ENCODE data around the gene RPL32. TPM values are rescaled to one million over a fixed set of nuclear protein-coding genes. Genes with fewer than 3 reads are reported as not detected.
A peak's percentile ranks its signal among the peaks of the same experiment; 100 is the strongest.

Gene RPL32
- total and polyA plus RNA-seq, 9 of the 15 experiments (the other 6 are each of a cell fraction or from before 2014, with no cell fraction given) = 2,738 to 6,200 (median 4,286) TPM

DNA sequence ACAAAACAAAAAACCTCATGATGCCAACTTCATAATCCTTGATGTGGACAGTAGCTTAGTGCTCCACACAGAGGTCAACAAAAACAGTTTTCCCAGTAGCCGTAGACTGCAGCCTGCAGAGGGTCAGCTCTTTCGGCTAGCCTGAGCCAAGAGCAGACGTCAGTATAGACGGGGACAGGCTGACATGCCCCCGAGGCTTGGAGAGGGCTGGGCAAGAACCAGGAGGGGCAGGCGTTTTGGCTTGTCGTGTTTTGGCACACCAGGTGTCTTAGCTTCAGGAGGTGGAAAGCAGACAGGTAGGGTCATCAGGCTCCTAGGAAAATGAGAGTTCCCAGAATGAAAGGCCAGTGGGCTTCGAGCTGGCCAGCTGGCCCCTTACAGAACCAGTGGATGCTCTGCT is 23.1 kb downstream of the RPL32 start:
- in situ Hi-C loops (cut with MboI) = no loop called here
- no peak for ATAC-seq
- no peak for TF ChIP-seq RBM25 (IDR thresholded peaks at IDR 0.05; ENCODE audit: low read depth, low read length, severe bottlenecking)
- H2AFZ ChIP-seq (ENCODE audit: low read depth, low read length) = no peak overlapping the region
- no peak overlapping the region for H3K4me3 ChIP-seq
- BruUV-seq (replicated peaks) = no TSS peak
- no peak overlapping the region for H3K9ac ChIP-seq (ENCODE audit: insufficient read depth in 1 of 2, low read depth in 2 of 2, low read length in 2 of 2)
- H3K4me1 ChIP-seq (replicated peaks in 1 of 2; ENCODE audit: control insufficient read depth in 2 of 2, insufficient read depth in 2 of 2, low read length in 2 of 2) = peaks cover 2 to 19% of the 10 kb centered on the region in 2 experiments; a peak in 2 of 5 replicates
- H3K9me1 ChIP-seq (ENCODE audit: control insufficient read depth, insufficient read depth, low read length) = no peaks in the 10 kb centered on the region
- no peak overlapping the region for H3K27ac ChIP-seq (ENCODE audit: extremely low read depth, low read depth, low read length)
- DNase-seq (ENCODE audit: extremely low read depth in 1 of 4, low spot score in 3 of 4) = no peak
- H3K9me3 ChIP-seq (replicated peaks; ENCODE audit: control insufficient read depth, insufficient read depth, low read depth, low read length) = no peaks in the 10 kb centered on the region
- H3K79me2 ChIP-seq (ENCODE audit: control insufficient read depth, insufficient read depth, low read length) = no peaks in the 10 kb centered on the region
- H3K36me3 ChIP-seq (ENCODE audit: control insufficient read depth, insufficient read depth, low read length) = peaks cover 56% of the 10 kb centered on the region; the same call in 1 of the 3 replicates
- ChIA-PET POLR2A (interaction anchor here (0.5 to 6.0 kb wide), 6 partner anchors 9 to 133 kb away, joined by 3 to 61 read pairs (median 6); no protein-coding TSS in a partner anchor), CTCF (ENCODE audit: low intra/inter-chr PET ratio) (no interaction called here)
- FAIRE-seq = no peak
- no peaks in the 10 kb centered on the region for H3K27me3 ChIP-seq (ENCODE audit: control insufficient read depth in 2 of 2, insufficient read depth in 2 of 2, low read length in 2 of 2)
- H3K4me2 ChIP-seq (ENCODE audit: insufficient read depth, low read length) = no peak overlapping the region
- 66% methylated on average over 8 of the region's 8 CpGs for WGBS (ENCODE audit: insufficient coverage, low coverage, missing lambda C conversion rate)
- no peaks in the 10 kb centered on the region; the same call in 1 of the 2 replicates for H4K20me1 ChIP-seq (replicated peaks; ENCODE audit: control insufficient read depth, insufficient read depth, low read length)
- intact Hi-C loops (cut with micrococcal nuclease) = no loop called here

DNA sequence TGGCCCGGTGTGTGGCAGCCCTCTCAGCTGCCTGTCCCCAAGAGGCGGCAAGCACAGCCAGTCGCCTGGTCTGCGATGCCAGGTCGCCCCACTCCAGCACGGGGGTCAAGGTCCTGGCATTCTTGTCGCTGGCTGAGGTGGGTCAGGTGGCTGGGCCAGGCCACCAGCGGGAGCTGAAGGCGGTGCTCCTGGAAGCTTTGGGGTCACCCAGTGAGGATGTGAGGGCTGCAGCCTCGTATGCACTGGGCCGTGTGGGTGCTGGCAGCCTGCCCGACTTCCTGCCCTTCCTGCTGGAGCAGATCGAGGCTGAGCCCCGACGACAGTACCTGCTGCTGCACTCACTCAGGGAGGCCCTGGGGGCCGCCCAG is 24.0 kb downstream of the RPL32 start:
- BruUV-seq (replicated peaks) = no TSS peak
- CTCF ChIA-PET (ENCODE audit: low intra/inter-chr PET ratio) = no interaction called here
- Histone ChIP-seq H3K4me2 (ENCODE audit: insufficient read depth, low read length) (no peak overlapping the region), H3K79me2 (ENCODE audit: control insufficient read depth, insufficient read depth, low read length) (no peaks in the 10 kb centered on the region), H3K4me3 (no peak overlapping the region), H2AFZ (ENCODE audit: low read depth, low read length) (no peak overlapping the region), H3K9me3 (replicated peaks; ENCODE audit: control insufficient read depth, insufficient read depth, low read depth, low read length) (no peaks in the 10 kb centered on the region), H3K4me1 (replicated peaks in 1 of 2; ENCODE audit: control insufficient read depth in 2 of 2, insufficient read depth in 2 of 2, low read length in 2 of 2) (peaks cover 0 to 19% of the 10 kb centered on the region in 2 experiments; a peak in 1 of 5 replicates), H3K9me1 (ENCODE audit: control insufficient read depth, insufficient read depth, low read length) (no peaks in the 10 kb centered on the region), H3K36me3 (ENCODE audit: control insufficient read depth, insufficient read depth, low read length) (peaks cover 63% of the 10 kb centered on the region; the same call in 1 of the 3 replicates), H3K27me3 (ENCODE audit: control insufficient read depth in 2 of 2, insufficient read depth in 2 of 2, low read length in 2 of 2) (no peaks in the 10 kb centered on the region), H3K9ac (ENCODE audit: insufficient read depth in 1 of 2, low read depth in 2 of 2, low read length in 2 of 2) (peak overlapping the region in 1 of 2 experiments; percentile 29; a peak in 1 of 4 replicates), H3K27ac (ENCODE audit: extremely low read depth, low read depth, low read length) (no peak overlapping the region), H4K20me1 (replicated peaks; ENCODE audit: control insufficient read depth, insufficient read depth, low read length) (no peaks in the 10 kb centered on the region; the same call in 1 of the 2 replicates)
- FAIRE-seq (no peak), ATAC-seq (no peak), DNase-seq (ENCODE audit: extremely low read depth in 1 of 4, low spot score in 3 of 4) (no peak)
- in situ Hi-C loops (cut with MboI) (no loop called here), intact Hi-C loops (cut with micrococcal nuclease) (no loop called here)
- POLR2A ChIA-PET = interaction anchor here (1.3 to 6.0 kb wide), 3 partner anchors 9 to 18 kb away, joined by 5 to 61 read pairs (median 5); no protein-coding TSS in a partner anchor
- 81% methylated on average over 14 of the region's 16 CpGs for WGBS (ENCODE audit: insufficient coverage, low coverage, missing lambda C conversion rate)
- no peak for TF ChIP-seq TSC22D4 (tag; IDR thresholded peaks at IDR 0.05)
- TF ChIP-seq SMARCE1 (IDR thresholded peaks at IDR 0.05) = no peak
- no peak for TF ChIP-seq ZNF282 (CRISPR knock-in tag; IDR thresholded peaks at IDR 0.05)
- no peak for TF ChIP-seq MED1 (CRISPR knock-in tag; IDR thresholded peaks at IDR 0.05; ENCODE audit: borderline replicate concordance)
- no peak for TF ChIP-seq SAP30 (IDR thresholded peaks at IDR 0.05; ENCODE audit: borderline replicate concordance, insufficient read depth, low read depth, low read length, poor library complexity, severe bottlenecking)
- no peak for TF ChIP-seq ZNF431 (CRISPR knock-in tag; IDR thresholded peaks at IDR 0.05)
- TF ChIP-seq MAFF (IDR thresholded peaks at IDR 0.05; ENCODE audit: low read length) = no peak
- TF ChIP-seq ARID2 (IDR thresholded peaks at IDR 0.05) = no peak
- TF ChIP-seq MTA1 (IDR thresholded peaks at IDR 0.05; ENCODE audit: borderline replicate concordance) = no peak
- TF ChIP-seq MTA2 (IDR thresholded peaks at IDR 0.05; ENCODE audit: low read depth) = no peak
- TF ChIP-seq PHB2 (IDR thresholded peaks at IDR 0.05; ENCODE audit: low read depth) = no peak
- TF ChIP-seq, protein P1, sequence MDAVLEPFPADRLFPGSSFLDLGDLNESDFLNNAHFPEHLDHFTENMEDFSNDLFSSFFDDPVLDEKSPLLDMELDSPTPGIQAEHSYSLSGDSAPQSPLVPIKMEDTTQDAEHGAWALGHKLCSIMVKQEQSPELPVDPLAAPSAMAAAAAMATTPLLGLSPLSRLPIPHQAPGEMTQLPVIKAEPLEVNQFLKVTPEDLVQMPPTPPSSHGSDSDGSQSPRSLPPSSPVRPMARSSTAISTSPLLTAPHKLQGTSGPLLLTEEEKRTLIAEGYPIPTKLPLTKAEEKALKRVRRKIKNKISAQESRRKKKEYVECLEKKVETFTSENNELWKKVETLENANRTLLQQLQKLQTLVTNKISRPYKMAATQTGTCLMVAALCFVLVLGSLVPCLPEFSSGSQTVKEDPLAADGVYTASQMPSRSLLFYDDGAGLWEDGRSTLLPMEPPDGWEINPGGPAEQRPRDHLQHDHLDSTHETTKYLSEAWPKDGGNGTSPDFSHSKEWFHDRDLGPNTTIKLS (IDR thresholded peaks at IDR 0.05; ENCODE audit: borderline replicate concordance, low read depth) = no peak
- TF ChIP-seq MECOM (CRISPR knock-in tag; IDR thresholded peaks at IDR 0.05) = no peak
- TF ChIP-seq RUNX1 (IDR thresholded peaks at IDR 0.05; ENCODE audit: low read depth) = no peak
- no peak for TF ChIP-seq ADNP (tag; IDR thresholded peaks at IDR 0.05)
- TF ChIP-seq HNRNPK (IDR thresholded peaks at IDR 0.05; ENCODE audit: low read depth, low read length, poor library complexity, severe bottlenecking) = no peak
- TF ChIP-seq BCL6 (CRISPR knock-in tag; IDR thresholded peaks at IDR 0.05) = no peak
